Mesenchymal stem cell (in vitro differentiated cells and primary cell): ENCODE data around the gene CCDC27.

Experiments
- DNase-seq: peaks from one replicate; pipeline ENCODE4 v3.0.0-alpha.2; 2013
- H2AFZ ChIP-seq: one replicate; pipeline ENCODE4 v1.6.1; 2013; ENCODE audit warnings: low read depth, mild to moderate bottlenecking, control low read depth, inconsistent platforms, low read length, moderate library complexity
- H2AK5ac ChIP-seq: 2 replicates; pipeline ENCODE4 v1.6.1; 2013; ENCODE audit warnings: low read length, moderate library complexity, mild to moderate bottlenecking, inconsistent platforms; ENCODE audit not compliant: severe bottlenecking
- H2BK120ac ChIP-seq: one replicate; pipeline ENCODE4 v1.6.1; 2013; ENCODE audit warnings: low read depth, mild to moderate bottlenecking, inconsistent platforms, low read length, moderate library complexity
- H2BK12ac ChIP-seq, 2 experiments: one replicate each; pipeline ENCODE4 v1.6.1; 2013; ENCODE audit warnings: inconsistent platforms in 2 of 2, low read length in 2 of 2, mild to moderate bottlenecking in 2 of 2, moderate library complexity in 2 of 2, control low read depth in 1 of 2
- H2BK15ac ChIP-seq: one replicate; pipeline ENCODE4 v1.6.1; 2013; ENCODE audit warnings: mild to moderate bottlenecking, low read depth, inconsistent platforms; ENCODE audit not compliant: poor library complexity, severe bottlenecking
- H2BK5ac ChIP-seq: 2 replicates; pipeline ENCODE4 v1.6.1; 2013; ENCODE audit warnings: low read depth, mild to moderate bottlenecking, low read length, control low read depth, inconsistent platforms; ENCODE audit not compliant: poor library complexity, severe bottlenecking
- H3K14ac ChIP-seq, 2 experiments: one replicate each; pipeline ENCODE4 v1.6.1; 2013; ENCODE audit warnings: inconsistent platforms in 2 of 2, low read length in 2 of 2, control low read depth in 1 of 2, mild to moderate bottlenecking in 1 of 2, moderate library complexity in 1 of 2
- H3K18ac ChIP-seq, 2 experiments: one replicate each; pipeline ENCODE4 v1.6.1; 2013; ENCODE audit warnings: inconsistent platforms in 2 of 2, low read length in 2 of 2, control low read depth in 1 of 2, low read depth in 1 of 2, mild to moderate bottlenecking in 1 of 2
- H3K23ac ChIP-seq, 2 experiments: one replicate each; pipeline ENCODE4 v1.6.1; 2013; ENCODE audit warnings: inconsistent platforms in 2 of 2, low read length in 2 of 2, mild to moderate bottlenecking in 2 of 2, moderate library complexity in 2 of 2, control low read depth in 1 of 2
- H3K27ac ChIP-seq: 2 replicates; pipeline ENCODE4 v1.5.1; 2013; ENCODE audit warnings: mild to moderate bottlenecking, moderate library complexity, low read length, control low read depth, inconsistent platforms; ENCODE audit not compliant: poor library complexity, severe bottlenecking
- H3K27me3 ChIP-seq, 2 experiments: 2 replicates each; pipeline versions ENCODE4 v1.6.1 to v1.7.0; 2013; ENCODE audit warnings: low read length in 2 of 2, mild to moderate bottlenecking in 2 of 2, moderate library complexity in 2 of 2, control low read depth in 1 of 2, inconsistent platforms in 1 of 2; ENCODE audit not compliant: control insufficient read depth in 1 of 2, insufficient read depth in 1 of 2
- H3K36me3 ChIP-seq, 2 experiments: 2 replicates each; pipeline versions ENCODE4 v1.6.1 to v1.7.0; 2013; ENCODE audit warnings: low read length in 2 of 2, control low read depth in 1 of 2, inconsistent platforms in 1 of 2, low read depth in 1 of 2, mild to moderate bottlenecking in 1 of 2; ENCODE audit not compliant: insufficient read depth in 2 of 2, control insufficient read depth in 1 of 2
- H3K4ac ChIP-seq, 2 experiments: one replicate each; pipeline ENCODE4 v1.6.1; 2013; ENCODE audit warnings: inconsistent platforms in 2 of 2, low read length in 2 of 2, mild to moderate bottlenecking in 2 of 2, moderate library complexity in 2 of 2, control low read depth in 1 of 2, low read depth in 1 of 2
- H3K4me1 ChIP-seq: 2 replicates; pipeline ENCODE4 v1.6.1; 2013; ENCODE audit warnings: low read depth, low read length, control low read depth; ENCODE audit not compliant: control insufficient read depth, insufficient read depth
- H3K4me2 ChIP-seq: 2 replicates; pipeline ENCODE4 v1.6.1; 2013; ENCODE audit warnings: low read length, mild to moderate bottlenecking, inconsistent platforms; ENCODE audit not compliant: poor library complexity, severe bottlenecking
- H3K4me3 ChIP-seq, 2 experiments: 2 replicates each; pipeline versions ENCODE4 v1.5.1 to v1.7.0; 2013; ENCODE audit warnings: low read length in 2 of 2, mild to moderate bottlenecking in 2 of 2, control low read depth in 1 of 2, low read depth in 1 of 2; ENCODE audit not compliant: insufficient read depth in 1 of 2
- H3K79me1 ChIP-seq: replicated peaks from 2 replicates; pipeline ENCODE4 v1.6.1; 2013; ENCODE audit warnings: mild to moderate bottlenecking, control low read depth, low read length, inconsistent platforms; ENCODE audit not compliant: poor library complexity, severe bottlenecking
- H3K9ac ChIP-seq: 2 replicates; pipeline ENCODE4 v1.7.0; 2013; ENCODE audit warnings: mild to moderate bottlenecking, low read length, moderate library complexity
- H3K9me3 ChIP-seq: 2 replicates; pipeline ENCODE4 v1.7.0; 2013; ENCODE audit warnings: mild to moderate bottlenecking, low read length; ENCODE audit not compliant: control insufficient read depth
- H4K8ac ChIP-seq: one replicate; pipeline ENCODE4 v1.6.1; 2013; ENCODE audit warnings: inconsistent platforms, mild to moderate bottlenecking, low read length, moderate library complexity
- H4K91ac ChIP-seq: one replicate; pipeline ENCODE4 v1.6.1; 2013; ENCODE audit warnings: mild to moderate bottlenecking, low read length, inconsistent platforms
- WGBS: methylation state at CpG from one replicate; pipeline ENCODE4 v1.1.7; 2013; ENCODE audit warnings: mixed read lengths; 5-methylcytosine and 5-hydroxymethylcytosine counted together

CCDC27 gene

DNA sequence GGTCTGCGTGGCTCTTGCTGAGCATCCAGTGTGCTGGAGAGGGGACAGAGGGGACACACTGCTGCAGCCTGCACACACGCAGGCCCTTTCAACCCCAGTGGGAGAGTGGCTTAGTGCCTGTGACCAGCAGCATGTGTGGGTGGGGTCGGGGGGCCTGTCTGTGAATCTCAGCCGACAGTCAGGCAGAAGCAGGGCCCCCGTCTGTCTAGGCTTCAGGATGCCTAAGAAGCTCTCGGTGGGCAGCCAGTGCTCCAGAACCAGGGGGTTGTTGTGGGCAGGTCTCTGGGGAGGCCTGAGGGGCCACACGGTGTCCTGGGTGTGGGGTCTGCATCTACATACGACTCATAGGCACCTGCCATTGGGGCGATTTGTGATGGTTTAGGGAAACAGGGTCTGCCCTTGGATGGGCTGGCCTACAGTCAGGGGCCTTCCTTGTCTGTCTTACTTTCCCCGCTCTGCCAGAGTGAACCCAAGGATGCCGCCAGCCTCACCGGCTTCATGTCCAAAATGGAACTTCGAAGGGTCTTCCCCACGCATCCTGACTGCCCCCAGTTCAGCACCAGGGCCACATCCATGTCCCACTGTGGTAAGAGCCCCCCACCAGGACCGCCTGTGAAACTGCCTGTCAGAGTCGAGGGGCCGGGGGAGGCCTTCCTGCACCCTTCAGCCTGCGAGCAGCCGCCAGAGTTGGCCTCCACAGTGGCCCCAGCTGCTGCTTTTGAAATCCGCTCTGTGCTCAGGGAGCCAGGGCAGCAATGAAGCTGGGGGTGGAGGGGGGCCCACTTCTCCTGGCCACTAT is 1.6 kb downstream of the CCDC27 start:
- Histone ChIP-seq H3K9me3 (no peaks in the 10 kb centered on the region), H2BK5ac (no peak overlapping the region), H3K36me3 (no peaks in the 10 kb centered on the region), H3K14ac (no peak overlapping the region), H3K4me3 (no peak overlapping the region), H2BK12ac (no peak overlapping the region), H3K9ac (no peak overlapping the region), H4K8ac (no peak overlapping the region), H3K79me1 (no peaks in the 10 kb centered on the region), H3K4ac (no peak overlapping the region), H2BK15ac (no peak overlapping the region), H3K27me3 (peaks cover 44 to 61% of the 10 kb centered on the region in 2 experiments), H2AFZ (no peak overlapping the region), H3K23ac (no peak overlapping the region), H3K4me1 (no peaks in the 10 kb centered on the region), H3K4me2 (no peak overlapping the region), H3K18ac (no peak overlapping the region), H2AK5ac (no peak overlapping the region), H3K27ac (no peak overlapping the region), H2BK120ac (no peak overlapping the region), H4K91ac (no peak overlapping the region)
- no peak for DNase-seq
- WGBS: 86% methylated on average over 19 of the region's 20 CpGs

DNA sequence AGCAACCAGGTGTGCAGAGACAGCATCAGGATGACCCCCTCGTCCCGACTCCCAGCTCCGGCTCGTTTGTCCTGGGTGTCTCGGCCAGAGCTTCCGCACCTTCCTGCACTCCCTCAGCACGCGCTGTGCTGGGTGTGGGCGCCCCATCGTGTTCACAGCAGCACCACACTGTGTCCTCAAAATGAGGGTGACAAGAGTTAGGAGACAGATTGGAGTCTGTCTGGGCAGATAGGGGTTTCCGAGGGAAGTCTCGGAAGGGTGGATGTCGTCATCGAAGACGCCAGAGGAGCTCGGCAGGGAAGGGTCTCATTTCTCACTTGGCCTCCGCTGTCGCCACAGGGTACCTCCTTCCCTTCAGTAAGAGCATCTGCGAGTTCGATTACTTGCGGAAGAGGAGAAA is 4.1 kb downstream of the CCDC27 start:
- Histone ChIP-seq H3K18ac (no peak overlapping the region), H2BK120ac (no peak overlapping the region), H3K4me2 (no peak overlapping the region), H3K4me1 (no peaks in the 10 kb centered on the region), H2AK5ac (no peak overlapping the region), H3K36me3 (no peaks in the 10 kb centered on the region), H3K79me1 (no peaks in the 10 kb centered on the region), H4K91ac (no peak overlapping the region), H2BK15ac (no peak overlapping the region), H3K9me3 (peaks cover 7% of the 10 kb centered on the region), H3K4me3 (no peak overlapping the region), H3K27ac (no peak overlapping the region), H3K4ac (no peak overlapping the region), H3K27me3 (peaks cover 35 to 63% of the 10 kb centered on the region in 2 experiments), H2BK12ac (no peak overlapping the region), H2BK5ac (no peak overlapping the region), H4K8ac (peak overlapping the region; percentile 29), H3K9ac (no peak overlapping the region), H3K23ac (no peak overlapping the region), H2AFZ (no peak overlapping the region), H3K14ac (no peak overlapping the region)
- DNase-seq: no peak
- WGBS: 90% methylated on average over 21 of the region's 21 CpGs

DNA sequence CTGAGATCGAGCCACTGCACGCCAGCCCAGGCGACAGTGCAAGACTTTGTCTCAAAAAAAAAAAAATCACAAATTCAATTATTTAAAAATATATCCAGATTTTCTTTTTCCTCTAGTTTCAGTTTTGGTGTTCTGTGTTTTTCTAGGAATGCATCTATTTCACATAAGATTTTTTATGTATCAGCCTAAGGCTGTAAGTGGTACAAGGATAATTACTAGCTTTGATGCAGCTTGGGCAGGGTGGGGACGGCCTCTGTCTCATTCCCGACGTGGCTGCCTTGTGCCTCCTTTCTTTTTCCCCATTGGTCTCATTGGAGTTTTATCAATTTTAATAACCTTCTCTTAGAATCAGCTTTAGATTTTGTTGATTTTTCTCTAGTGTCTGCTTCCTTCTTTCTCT is 6.9 kb downstream of the CCDC27 start:
- H3K27ac ChIP-seq: no peak overlapping the region
- H3K79me1 ChIP-seq: no peaks in the 10 kb centered on the region
- peaks cover 28 to 63% of the 10 kb centered on the region in 2 experiments for H3K27me3 ChIP-seq
- no peak for DNase-seq
- no peak overlapping the region for H4K8ac ChIP-seq
- 71% methylated on average over 3 of the region's 6 CpGs for WGBS
- no peaks in the 10 kb centered on the region for H3K4me1 ChIP-seq
- no peak overlapping the region for H3K23ac ChIP-seq
- no peak overlapping the region for H2BK12ac ChIP-seq
- H3K36me3 ChIP-seq: no peaks in the 10 kb centered on the region
- peaks cover 7% of the 10 kb centered on the region for H3K9me3 ChIP-seq
- no peak overlapping the region for H3K4ac ChIP-seq
- no peak overlapping the region for H2BK5ac ChIP-seq
- H2BK120ac ChIP-seq: no peak overlapping the region
- no peak overlapping the region for H2AFZ ChIP-seq
- no peak overlapping the region for H3K18ac ChIP-seq
- no peak overlapping the region for H4K91ac ChIP-seq
- no peak overlapping the region for H2BK15ac ChIP-seq
- H3K14ac ChIP-seq: no peak overlapping the region
- H3K4me2 ChIP-seq: no peak overlapping the region
- H3K9ac ChIP-seq: no peak overlapping the region
- no peak overlapping the region for H2AK5ac ChIP-seq
- H3K4me3 ChIP-seq: no peak overlapping the region

DNA sequence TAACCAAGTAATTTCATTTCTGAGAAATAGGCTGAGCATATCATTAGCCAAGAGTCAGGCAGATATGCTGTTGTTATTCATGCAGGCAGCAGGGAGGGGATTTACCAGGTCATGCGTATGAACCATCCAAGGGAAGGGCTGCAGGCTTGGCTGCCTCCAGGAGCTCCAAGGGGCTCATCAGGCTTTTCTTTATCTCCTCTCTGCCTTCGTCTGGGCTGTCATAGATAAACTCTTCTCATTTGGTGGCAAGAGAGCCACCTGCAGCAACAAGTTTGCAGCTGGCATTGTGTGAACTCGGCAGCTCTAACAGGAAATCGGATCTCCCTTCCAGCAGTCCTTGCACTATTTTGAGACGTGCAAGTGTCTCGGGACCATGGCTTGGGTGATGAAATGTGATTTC is 7.5 kb downstream of the CCDC27 start:
- no peak overlapping the region for H3K4ac ChIP-seq
- no peaks in the 10 kb centered on the region for H3K4me1 ChIP-seq
- no peak overlapping the region for H3K4me2 ChIP-seq
- H3K9me3 ChIP-seq: peaks cover 7% of the 10 kb centered on the region
- no peak overlapping the region for H3K27ac ChIP-seq
- no peak overlapping the region for H2BK15ac ChIP-seq
- WGBS: 82% methylated on average over 6 of the region's 6 CpGs
- H3K23ac ChIP-seq: no peak overlapping the region
- no peak overlapping the region for H4K8ac ChIP-seq
- H2BK120ac ChIP-seq: no peak overlapping the region
- H2BK12ac ChIP-seq: no peak overlapping the region
- no peaks in the 10 kb centered on the region for H3K79me1 ChIP-seq
- no peak for DNase-seq
- no peaks in the 10 kb centered on the region for H3K36me3 ChIP-seq
- H4K91ac ChIP-seq: no peak overlapping the region
- no peak overlapping the region for H2BK5ac ChIP-seq
- no peak overlapping the region for H2AK5ac ChIP-seq
- H2AFZ ChIP-seq: no peak overlapping the region
- no peak overlapping the region for H3K9ac ChIP-seq
- H3K27me3 ChIP-seq: peaks cover 21 to 64% of the 10 kb centered on the region in 2 experiments
- no peak overlapping the region for H3K4me3 ChIP-seq
- no peak overlapping the region for H3K18ac ChIP-seq
- no peak overlapping the region for H3K14ac ChIP-seq
